Lung (tissue), 12 donors: ENCODE measurements around the gene TGDS. TPM values are rescaled to one million over a fixed set of nuclear protein-coding genes. Genes with fewer than 3 reads are reported as not detected.

Experiments used
- ATAC-seq: fragments of 200-7000 bp; cut with Tn5 transposase; one replicate; pipeline ENCODE4 v1.9.1; 2020; ENCODE audit warnings: moderate number of reproducible peaks; ENCODE audit not compliant: insufficient read depth, low FRiP score
- DNase-seq, 3 donors: peaks; one replicate each; pipeline ENCODE4 v3.0.0-alpha.2; 2013 to 2017
- H3K27ac ChIP-seq, 2 donors: one replicate each; pipeline ENCODE4 v1.5.1; 2013; ENCODE audit warnings: mild to moderate bottlenecking in 2 of 2, moderate library complexity in 2 of 2, control low read depth in 1 of 2, inconsistent platforms in 1 of 2, low read depth in 1 of 2, low read length in 1 of 2
- H3K27me3 ChIP-seq, 3 donors: one replicate each; pipeline ENCODE4 v1.5.1; 2013; ENCODE audit warnings: low read length in 2 of 3; ENCODE audit not compliant: control insufficient read depth in 3 of 3, insufficient read depth in 3 of 3
- H3K36me3 ChIP-seq, 4 donors: one replicate each; pipeline ENCODE4 v1.5.1; 2013; ENCODE audit warnings: low read length in 4 of 4, mild to moderate bottlenecking in 1 of 4, moderate library complexity in 1 of 4; ENCODE audit not compliant: control insufficient read depth in 4 of 4, insufficient read depth in 4 of 4
- H3K4me1 ChIP-seq, 5 donors: one replicate each; pipeline ENCODE4 v1.5.1; 2013; ENCODE audit warnings: low read length in 5 of 5, mild to moderate bottlenecking in 2 of 5, moderate library complexity in 1 of 5; ENCODE audit not compliant: control insufficient read depth in 5 of 5, insufficient read depth in 5 of 5
- H3K4me3 ChIP-seq: one replicate; pipeline ENCODE4 v1.5.1; 2013; ENCODE audit warnings: mild to moderate bottlenecking, control low read depth, moderate library complexity
- H3K9ac ChIP-seq, 2 donors: one replicate each; pipeline ENCODE4 v1.5.1; 2013; ENCODE audit warnings: low read length in 2 of 2, control low read depth in 1 of 2; ENCODE audit not compliant: insufficient read depth in 1 of 2
- H3K9me3 ChIP-seq, 4 donors: one replicate each; pipeline ENCODE4 v1.5.1; 2013; ENCODE audit warnings: low read length in 3 of 4, mild to moderate bottlenecking in 1 of 4, moderate library complexity in 1 of 4; ENCODE audit not compliant: control insufficient read depth in 4 of 4, insufficient read depth in 3 of 4
- CTCF ChIP-seq: IDR thresholded peaks from 2 replicates; pipeline ENCODE4 v1.5.1; 2012; ENCODE audit warnings: mild to moderate bottlenecking; ENCODE audit errors: control extremely low read depth, extremely low read depth
- WGBS, 2 donors: extraction: QIAGEN DNeasy Blood & Tissue Kit; methylation state at CpG; one replicate each; pipeline ENCODE4 v1.1.7; 2013; 5-methylcytosine and 5-hydroxymethylcytosine counted together
- polyA plus RNA-seq, 2 donors: library from polyadenylated mRNA; stranded (reverse); fragments of 200-250 nt; gene quantifications; one replicate each; pipeline ENCODE4 v1.2.1, GENCODE V29; 2013
- total RNA-seq, 2 donors: library from RNA; depleted of rRNA in 1 of 2; stranded (reverse); fragments of >200 nt in 1 of 2; gene quantifications; one replicate each; pipeline ENCODE4 v1.2.1, GENCODE V29; 2014 to 2021
- donor health status: control.
- donor health status: control.
- donor health status: Bipolar disorder and iron deficiency.
- donor health status: healthy.
- donor health status: DM: yes; HTN: yes; CAD: no.

Gene TGDS
- total and polyA plus RNA-seq, 4 donors, result 7.5 to 24.4 (median 9.1) TPM

GRCh38 chr13:94537740-94538630 lies 58.0 kb downstream of the TGDS start:
- H3K27ac ChIP-seq, result no peak overlapping the region
- no peak for TF ChIP-seq CTCF
- H3K9me3 ChIP-seq, result no peaks in the 10 kb centered on the region
- H3K4me1 ChIP-seq, result no peaks in the 10 kb centered on the region
- no peak for ATAC-seq
- H3K27me3 ChIP-seq, result peaks cover 0 to 6% (median 0%) of the 10 kb centered on the region in 3 donors
- DNase-seq, result peak in 1 of 3 donors; percentile 32
- no peak overlapping the region for H3K9ac ChIP-seq
- no peaks in the 10 kb centered on the region for H3K36me3 ChIP-seq
- H3K4me3 ChIP-seq, result no peak overlapping the region
- 80 to 85% methylated on average over 7 of the region's 7 CpGs for WGBS, 2 donors

- Histone ChIP-seq H3K27ac (no peak overlapping the region), H3K4me3 (no peak overlapping the region), H3K27me3 (peaks cover 0 to 6% (median 0%) of the 10 kb centered on the region in 3 donors), H3K36me3 (no peaks in the 10 kb centered on the region), H3K4me1 (no peaks in the 10 kb centered on the region), H3K9me3 (no peaks in the 10 kb centered on the region), H3K9ac (no peak overlapping the region)
- no peak for DNase-seq
- ATAC-seq, result no peak
- TF ChIP-seq CTCF, result no peak
- WGBS, 2 donors, result 58 to 69% methylated on average over 4 of the region's 4 CpGs
Measured at GRCh38 chr13:94535775-94536174, 60.2 kb downstream of the TGDS start.

- Histone ChIP-seq H3K36me3 (no peaks in the 10 kb centered on the region), H3K9me3 (no peaks in the 10 kb centered on the region), H3K27me3 (peaks cover 0 to 6% (median 0%) of the 10 kb centered on the region in 3 donors), H3K4me1 (no peaks in the 10 kb centered on the region), H3K27ac (no peak overlapping the region), H3K9ac (no peak overlapping the region), H3K4me3 (no peak overlapping the region)
- DNase-seq (no peak), ATAC-seq (no peak)
- TF ChIP-seq CTCF, result no peak
- WGBS, 2 donors, result 69 to 80% methylated on average over 2 of the region's 2 CpGs
Measured at GRCh38 chr13:94535231-94535630, 60.7 kb downstream of the TGDS start.
